ENCODE results near the gene SMAP2. TPM values are rescaled to one million over a fixed set of nuclear protein-coding genes. Genes with fewer than 3 reads are reported as not detected.

SMAP2 gene
- total RNA-seq: 10 to 100 TPM; 16.9 to 29.6 TPM

GRCh38 chr1:40373323-40374283, at the start of gene SMAP2:
Gene SMAP2 (plus strand): TSS chr1:40373727. CDS start chr1:40374121, 394 bp downstream.

GRCh38 chr1:40449684-40450494, 76.4 kb downstream of the SMAP2 start, which contains the start of gene ZFP69B:
Gene ZFP69B (plus strand): TSS chr1:40450476. CDS start chr1:40450962, 486 bp downstream.

Other genes starting within 250 kb of the SMAP2 start
- gene RLF, start 212.3 kb upstream of the SMAP2 start, total RNA-seq: 10 to 100 TPM; 12.0 to 14.0 TPM
- gene TMCO2, start 125.8 kb upstream of the SMAP2 start, total RNA-seq: not detected
- gene ZMPSTE24, start 115.5 kb upstream of the SMAP2 start, total RNA-seq: 10 to 100 TPM; 55.7 to 74.9 TPM
- under 1 TPM; 0.34 to 0.67 TPM for gene COL9A2, start 56.4 kb upstream of the SMAP2 start, total RNA-seq
- gene ZFP69B, start 76.7 kb downstream of the SMAP2 start, total RNA-seq: 1 to 10 TPM; 2.0 to 2.8 TPM
- gene ZFP69, start 103.6 kb downstream of the SMAP2 start, total RNA-seq: 1 to 10 TPM; 4.1 to 4.7 TPM
- 10 to 100 TPM in 1 of 2 donors, 1 to 10 TPM in 1; 7.6 to 13.0 TPM for gene EXO5, start 135.0 kb downstream of the SMAP2 start, total RNA-seq
- gene ZNF684, start 157.9 kb downstream of the SMAP2 start, total RNA-seq: 1 to 10 TPM; 3.7 to 5.2 TPM